ENCODE data around the gene CYB5RL.

DNA sequence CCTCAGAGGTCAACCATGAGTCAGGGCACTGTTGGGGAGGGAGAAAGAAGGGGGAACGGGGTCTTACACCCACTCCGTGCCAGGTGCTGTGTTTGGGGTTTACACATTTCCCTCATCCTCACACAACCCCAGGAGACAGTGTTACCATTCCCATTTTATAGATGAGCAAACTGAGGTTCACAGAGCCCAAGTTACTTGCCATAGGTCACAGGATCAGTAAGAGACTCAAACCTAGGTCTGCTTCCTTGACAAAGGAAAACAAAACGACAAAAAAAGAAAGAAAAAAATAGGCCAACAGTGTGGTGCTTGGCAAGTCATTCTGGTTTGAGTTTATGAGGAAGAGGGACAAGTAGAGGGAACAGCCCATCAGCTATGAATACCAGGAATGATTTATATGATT is 30.8 kb downstream of the CYB5RL start:
- TF ChIP-seq POLR2AphosphoS5 (IDR thresholded peaks at IDR 0.05) (no peak), EP300 (IDR thresholded peaks at IDR 0.05) (no peak), POLR2A (IDR thresholded peaks at IDR 0.05) (no peak)
- TF ChIP-seq, protein P1, sequence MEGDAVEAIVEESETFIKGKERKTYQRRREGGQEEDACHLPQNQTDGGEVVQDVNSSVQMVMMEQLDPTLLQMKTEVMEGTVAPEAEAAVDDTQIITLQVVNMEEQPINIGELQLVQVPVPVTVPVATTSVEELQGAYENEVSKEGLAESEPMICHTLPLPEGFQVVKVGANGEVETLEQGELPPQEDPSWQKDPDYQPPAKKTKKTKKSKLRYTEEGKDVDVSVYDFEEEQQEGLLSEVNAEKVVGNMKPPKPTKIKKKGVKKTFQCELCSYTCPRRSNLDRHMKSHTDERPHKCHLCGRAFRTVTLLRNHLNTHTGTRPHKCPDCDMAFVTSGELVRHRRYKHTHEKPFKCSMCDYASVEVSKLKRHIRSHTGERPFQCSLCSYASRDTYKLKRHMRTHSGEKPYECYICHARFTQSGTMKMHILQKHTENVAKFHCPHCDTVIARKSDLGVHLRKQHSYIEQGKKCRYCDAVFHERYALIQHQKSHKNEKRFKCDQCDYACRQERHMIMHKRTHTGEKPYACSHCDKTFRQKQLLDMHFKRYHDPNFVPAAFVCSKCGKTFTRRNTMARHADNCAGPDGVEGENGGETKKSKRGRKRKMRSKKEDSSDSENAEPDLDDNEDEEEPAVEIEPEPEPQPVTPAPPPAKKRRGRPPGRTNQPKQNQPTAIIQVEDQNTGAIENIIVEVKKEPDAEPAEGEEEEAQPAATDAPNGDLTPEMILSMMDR (IDR thresholded peaks at IDR 0.05), result no peak

Data from stomach (tissue), 4 donors.